Liver (tissue), 9 donors: ENCODE data around the gene CAPSL. TPM values are rescaled to one million over a fixed set of nuclear protein-coding genes. Genes with fewer than 3 reads are reported as not detected.

Source experiments
- DNase-seq: peaks from one replicate; pipeline ENCODE4 v3.0.0-alpha.2; 2017; ENCODE audit warnings: low spot score
- H3K27ac ChIP-seq, 2 donors: one replicate each; pipeline ENCODE4 v1.7.0; 2013; ENCODE audit warnings: inconsistent platforms in 2 of 2, low read length in 2 of 2, control low read depth in 1 of 2, low read depth in 1 of 2, mild to moderate bottlenecking in 1 of 2
- H3K27me3 ChIP-seq, 4 donors: one replicate each; pipeline versions ENCODE4 v1.6.1 to v1.7.0; 2013; ENCODE audit warnings: low read length in 3 of 4, inconsistent platforms in 1 of 4, mild to moderate bottlenecking in 1 of 4, moderate library complexity in 1 of 4; ENCODE audit not compliant: control insufficient read depth in 4 of 4, insufficient read depth in 4 of 4
- H3K36me3 ChIP-seq, 4 donors: one replicate each; pipeline versions ENCODE4 v1.6.1 to v1.7.0; 2013; ENCODE audit warnings: low read length in 3 of 4, mild to moderate bottlenecking in 3 of 4, low read depth in 1 of 4, moderate library complexity in 1 of 4; ENCODE audit not compliant: control insufficient read depth in 4 of 4, insufficient read depth in 3 of 4
- H3K4me1 ChIP-seq, 4 donors: one replicate each; pipeline versions ENCODE4 v1.6.1 to v1.7.0; 2013; ENCODE audit warnings: low read length in 3 of 4, mild to moderate bottlenecking in 3 of 4, moderate library complexity in 1 of 4; ENCODE audit not compliant: control insufficient read depth in 4 of 4, insufficient read depth in 4 of 4
- H3K4me3 ChIP-seq, 3 donors: one replicate each; pipeline versions ENCODE4 v1.6.1 to v1.7.0; 2013; ENCODE audit warnings: low read length in 3 of 3, control low read depth in 1 of 3, low read depth in 1 of 3, mild to moderate bottlenecking in 1 of 3
- H3K9ac ChIP-seq, 2 donors: one replicate each; pipeline ENCODE4 v1.7.0; 2013; ENCODE audit warnings: low read length in 2 of 2, mild to moderate bottlenecking in 2 of 2, moderate library complexity in 2 of 2, control low read depth in 1 of 2, low read depth in 1 of 2
- H3K9me3 ChIP-seq, 4 donors: one replicate each; pipeline versions ENCODE4 v1.6.1 to v1.7.0; 2013; ENCODE audit warnings: low read length in 3 of 4; ENCODE audit not compliant: control insufficient read depth in 4 of 4
- ATF3 ChIP-seq: IDR thresholded peaks from 2 replicates; pipeline ENCODE4 v1.6.1; 2016; ENCODE audit warnings: antibody characterized with exemption
- EGR1 ChIP-seq, 2 donors: IDR thresholded peaks; 2 replicates each; pipeline ENCODE4 v1.6.1; 2016 to 2018; ENCODE audit warnings: antibody characterized with exemption in 2 of 2, low read depth in 2 of 2
- FOXA1 ChIP-seq: IDR thresholded peaks from 2 replicates; pipeline ENCODE4 v1.6.1; 2016; ENCODE audit warnings: antibody characterized with exemption
- FOXA2 ChIP-seq: IDR thresholded peaks from 2 replicates; pipeline ENCODE4 v1.6.1; 2016; ENCODE audit warnings: antibody characterized with exemption
- GABPA ChIP-seq, 2 donors: IDR thresholded peaks in 1 of 2; conservative IDR thresholded peaks in 1 of 2; 2 replicates each; pipeline ENCODE4 v1.6.1; 2016; ENCODE audit warnings: antibody characterized with exemption in 2 of 2, mild to moderate bottlenecking in 1 of 2, moderate library complexity in 1 of 2
- HNF4A ChIP-seq, 2 donors: conservative IDR thresholded peaks; 2 replicates each; pipeline ENCODE4 v1.6.1; 2016; ENCODE audit warnings: antibody characterized with exemption in 2 of 2, mild to moderate bottlenecking in 2 of 2
- HNF4G ChIP-seq: IDR thresholded peaks from 2 replicates; pipeline ENCODE4 v1.6.1; 2016; ENCODE audit warnings: antibody characterized with exemption
- JUND ChIP-seq, 2 donors: IDR thresholded peaks; 2 replicates each; pipeline ENCODE4 v1.6.1; 2016; ENCODE audit warnings: antibody characterized with exemption in 2 of 2
- MAX ChIP-seq: IDR thresholded peaks from 2 replicates; pipeline ENCODE4 v1.6.1; 2016; ENCODE audit warnings: antibody characterized with exemption
- NR2F2 ChIP-seq: IDR thresholded peaks from 2 replicates; pipeline ENCODE4 v1.6.1; 2016; ENCODE audit warnings: antibody characterized with exemption
- RAD21 ChIP-seq, 2 donors: IDR thresholded peaks; 2 replicates each; pipeline ENCODE4 v1.6.1; 2016; ENCODE audit warnings: antibody characterized with exemption in 2 of 2, mild to moderate bottlenecking in 2 of 2
- REST ChIP-seq: IDR thresholded peaks from 2 replicates; pipeline ENCODE4 v1.6.1; 2016; ENCODE audit warnings: antibody characterized with exemption, mild to moderate bottlenecking
- RXRA ChIP-seq, 2 donors: IDR thresholded peaks; 2 replicates each; pipeline ENCODE4 v1.6.1; 2017 to 2018; ENCODE audit warnings: antibody characterized with exemption in 2 of 2, mild to moderate bottlenecking in 1 of 2
- SP1 ChIP-seq: IDR thresholded peaks from 2 replicates; pipeline ENCODE4 v1.6.1; 2018; ENCODE audit warnings: antibody characterized with exemption, mild to moderate bottlenecking
- TAF1 ChIP-seq: conservative IDR thresholded peaks from 2 replicates; pipeline ENCODE4 v1.6.1; 2016; ENCODE audit warnings: antibody characterized with exemption, mild to moderate bottlenecking
- YY1 ChIP-seq: IDR thresholded peaks from 2 replicates; pipeline ENCODE4 v1.6.1; 2016; ENCODE audit warnings: antibody characterized with exemption, mild to moderate bottlenecking
- ZBTB33 ChIP-seq: IDR thresholded peaks from 2 replicates; pipeline ENCODE4 v1.6.1; 2016; ENCODE audit warnings: antibody characterized with exemption
- WGBS: extraction: QIAGEN DNeasy Blood & Tissue Kit; methylation state at CpG from one replicate; pipeline ENCODE4 v1.1.7; 2013; 5-methylcytosine and 5-hydroxymethylcytosine counted together
- polyA plus RNA-seq, 2 donors: library from polyadenylated mRNA; stranded (reverse) in 1 of 2; unstranded in 1 of 2; fragments of 200-250 nt in 1 of 2; fragments of >200 nt in 1 of 2; fragmentation: Nextera tagmentation in 1 of 2; extraction: Ambion mirVana in 1 of 2; gene quantifications; one replicate each; pipeline versions ENCODE4 v1.2.1 to v1.2.3, GENCODE V29; 2013 to 2015
- total RNA-seq, 2 donors: library from RNA; depleted of rRNA; stranded (reverse); fragments of >200 nt; gene quantifications; one replicate each; pipeline ENCODE4 v1.2.3, GENCODE V29; 2014
- TF ChIP-seq, protein P1 (sequence below): fragments of 150-350 bp; IDR thresholded peaks from 2 replicates; pipeline ENCODE4 v1.5.1; 2017; ENCODE audit warnings: improper control_type of control experiment, low read depth, low read length; ENCODE audit not compliant: missing input control
- donor health status: healthy.
- donor health status: healthy.
- donor health status: healthy.
- donor health status: healthy.
- donor health status: healthy.

The CAPSL gene
- total and polyA plus RNA-seq, 4 donors: 0.37 TPM; not detected in 3

- WGBS: 69% methylated on average over 2 of the region's 2 CpGs
- no peak for DNase-seq
- Histone ChIP-seq H3K4me3 (no peak overlapping the region), H3K36me3 (no peaks in the 10 kb centered on the region), H3K9ac (no peak overlapping the region), H3K27me3 (no peaks in the 10 kb centered on the region), H3K27ac (no peak overlapping the region), H3K9me3 (no peaks in the 10 kb centered on the region), H3K4me1 (no peaks in the 10 kb centered on the region)
- TF ChIP-seq HNF4G (no peak), EGR1 (IDR thresholded peaks at IDR 0.05; ENCODE audit: low read depth in 2 of 2) (no peak), NR2F2 (no peak), ATF3 (no peak), FOXA2 (no peak), GABPA (IDR thresholded peaks at IDR 0.05 in 1 of 2, conservative IDR thresholded peaks at IDR 0.05 in 1 of 2) (no peak), MAX (no peak), YY1 (no peak), TAF1 (no peak), HNF4A (conservative IDR thresholded peaks at IDR 0.05) (no peak), RAD21 (IDR thresholded peaks at IDR 0.05) (no peak), RXRA (IDR thresholded peaks at IDR 0.05) (no peak), JUND (IDR thresholded peaks at IDR 0.05) (no peak), FOXA1 (no peak), ZBTB33 (no peak), REST (no peak), SP1 (no peak)
- TF ChIP-seq, protein P1, sequence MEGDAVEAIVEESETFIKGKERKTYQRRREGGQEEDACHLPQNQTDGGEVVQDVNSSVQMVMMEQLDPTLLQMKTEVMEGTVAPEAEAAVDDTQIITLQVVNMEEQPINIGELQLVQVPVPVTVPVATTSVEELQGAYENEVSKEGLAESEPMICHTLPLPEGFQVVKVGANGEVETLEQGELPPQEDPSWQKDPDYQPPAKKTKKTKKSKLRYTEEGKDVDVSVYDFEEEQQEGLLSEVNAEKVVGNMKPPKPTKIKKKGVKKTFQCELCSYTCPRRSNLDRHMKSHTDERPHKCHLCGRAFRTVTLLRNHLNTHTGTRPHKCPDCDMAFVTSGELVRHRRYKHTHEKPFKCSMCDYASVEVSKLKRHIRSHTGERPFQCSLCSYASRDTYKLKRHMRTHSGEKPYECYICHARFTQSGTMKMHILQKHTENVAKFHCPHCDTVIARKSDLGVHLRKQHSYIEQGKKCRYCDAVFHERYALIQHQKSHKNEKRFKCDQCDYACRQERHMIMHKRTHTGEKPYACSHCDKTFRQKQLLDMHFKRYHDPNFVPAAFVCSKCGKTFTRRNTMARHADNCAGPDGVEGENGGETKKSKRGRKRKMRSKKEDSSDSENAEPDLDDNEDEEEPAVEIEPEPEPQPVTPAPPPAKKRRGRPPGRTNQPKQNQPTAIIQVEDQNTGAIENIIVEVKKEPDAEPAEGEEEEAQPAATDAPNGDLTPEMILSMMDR: no peak
Observed at GRCh38 chr5:35857606-35858205, 80.7 kb downstream of the CAPSL start.
